HCT116 (cell line): Measurements from ENCODE around the gene HOXB7. TPM values are rescaled to one million over a fixed set of nuclear protein-coding genes. Genes with fewer than 3 reads are reported as not detected.

ENCODE experiments used
- ATAC-seq: fragments of 200-7000 bp; cut with Tn5 transposase; 2 replicates; pipeline ENCODE4 v1.9.1; 2020; ENCODE audit warnings: mild to moderate bottlenecking, moderate library complexity
- BruUV-seq: library from RNA; stranded (reverse); fragments of 400-500 nt; replicated peaks from 2 replicates; lab custom pipeline; 2021; lab: Mats Ljungman, UMichigan
- CTCF ChIA-PET: fragments of 300-600 bp; sonication (Branson Sonifier 250); formaldehyde crosslinking; loops from one replicate; lab custom pipeline; 2021; ENCODE audit warnings: antibody characterized with exemption; lab: Charles Lee
- POLR2A ChIA-PET: fragments of 300-600, 350-600 bp; sonication (Branson Sonifier 250); formaldehyde crosslinking; loops from one replicate; lab custom pipeline; 2021; ENCODE audit warnings: antibody characterized with exemption; lab: Charles Lee
- RAD21 ChIA-PET, 2 experiments: fragments of 300-600 bp; sonication (Branson Sonifier 250); formaldehyde crosslinking; loops; one replicate each; lab custom pipeline; 2023; ENCODE audit warnings: low total read pairs in 2 of 2; ENCODE audit not compliant: uncharacterized antibody in 2 of 2, unreplicated experiment in 2 of 2, low non-redundant PET in 1 of 2; lab: Charles Lee
- DNase-seq: peaks from one replicate; pipeline ENCODE4 v3.0.0-alpha.2; 2010; ENCODE audit warnings: low read depth, low spot score
- H2AFZ ChIP-seq: fragments of 200-600 bp; shearing (Covaris generic), sonication (generic); 2 replicates; pipeline ENCODE4 v1.6.1; 2017; ENCODE audit warnings: low read depth, mixed run types, mixed read lengths, antibody characterized with exemption, low read length; ENCODE audit not compliant: poor library complexity, severe bottlenecking
- H3K27ac ChIP-seq: 2 replicates; pipeline ENCODE4 v1.5.1; 2012; ENCODE audit warnings: low read depth, low read length
- H3K27me3 ChIP-seq: fragments of 200-600 bp; sonication (generic); 2 replicates; pipeline ENCODE4 v1.6.1; 2016; ENCODE audit warnings: mixed run types, low read length, mixed read lengths; ENCODE audit not compliant: insufficient read depth
- H3K36me3 ChIP-seq, 2 experiments: fragments of 200-500 bp in 1 of 2; fragments of 200-600 bp in 1 of 2; sonication (Bioruptor generic) in 1 of 2; sonication (generic) in 1 of 2; 2 replicates each; pipeline versions ENCODE4 v1.5.1 to v1.6.1; 2014 to 2016; ENCODE audit warnings: low read length in 2 of 2, inconsistent platforms in 1 of 2, mixed read lengths in 1 of 2, mixed run types in 1 of 2; ENCODE audit not compliant: insufficient read depth in 2 of 2, control insufficient read depth in 1 of 2
- H3K4me1 ChIP-seq, 2 experiments: fragments of 200-600 bp in 1 of 2; sonication (generic) in 1 of 2; 2 replicates each; pipeline versions ENCODE4 v1.5.1 to v1.6.1; 2012 to 2017; ENCODE audit warnings: low read length in 2 of 2, inconsistent platforms in 1 of 2, mild to moderate bottlenecking in 1 of 2, mixed read lengths in 1 of 2, mixed run types in 1 of 2, moderate library complexity in 1 of 2; ENCODE audit not compliant: insufficient read depth in 2 of 2, control insufficient read depth in 1 of 2
- H3K4me2 ChIP-seq: fragments of 200-600 bp; sonication (generic); 2 replicates; pipeline ENCODE4 v1.6.1; 2017; ENCODE audit warnings: mixed run types, low read length, mixed read lengths
- H3K4me3 ChIP-seq, 2 experiments: fragments of 200-600 bp in 1 of 2; sonication (generic) in 1 of 2; replicated peaks in 1 of 2; 2 replicates each; pipeline ENCODE4 v1.5.1; 2011 to 2016; ENCODE audit warnings: low read length in 2 of 2, control low read depth in 1 of 2, low read depth in 1 of 2, mild to moderate bottlenecking in 1 of 2, mixed read lengths in 1 of 2, mixed run types in 1 of 2
- H3K79me2 ChIP-seq: fragments of 200-600 bp; sonication (generic); 2 replicates; pipeline ENCODE4 v1.6.1; 2017; ENCODE audit warnings: mild to moderate bottlenecking, mixed run types, low read length, moderate library complexity, mixed read lengths; ENCODE audit not compliant: insufficient read depth
- H3K9ac ChIP-seq: fragments of 200-600 bp; sonication (generic); 2 replicates; pipeline ENCODE4 v1.6.1; 2016; ENCODE audit warnings: low read length, mixed read lengths
- H3K9me2 ChIP-seq: fragments of 200-600 bp; sonication (generic), shearing (Covaris generic); 2 replicates; pipeline ENCODE4 v1.6.1; 2017; ENCODE audit warnings: mixed run types, mild to moderate bottlenecking, moderate library complexity; ENCODE audit not compliant: insufficient read depth
- H3K9me3 ChIP-seq, 2 experiments: fragments of 200-500 bp in 1 of 2; fragments of 200-600 bp in 1 of 2; sonication (Bioruptor generic) in 1 of 2; sonication (generic) in 1 of 2; 2 replicates each; pipeline ENCODE4 v1.6.1; 2014 to 2017; ENCODE audit warnings: low read length in 2 of 2, mixed read lengths in 2 of 2, inconsistent platforms in 1 of 2, low read depth in 1 of 2, mild to moderate bottlenecking in 1 of 2, mixed run types in 1 of 2, moderate library complexity in 1 of 2; ENCODE audit not compliant: control insufficient read depth in 1 of 2, insufficient read depth in 1 of 2
- H4K20me1 ChIP-seq: fragments of 200-600 bp; sonication (generic), shearing (Covaris generic); 2 replicates; pipeline ENCODE4 v1.6.1; 2017; ENCODE audit warnings: mixed run types, mild to moderate bottlenecking, moderate library complexity; ENCODE audit not compliant: insufficient read depth
- EZH2 ChIP-seq: fragments of 200-600 bp; sonication (generic); IDR thresholded peaks from 2 replicates; pipeline ENCODE4 v1.6.1; 2017; ENCODE audit warnings: antibody characterized with exemption, mixed run types
- RAD21 ChIP-seq: IDR thresholded peaks from 2 replicates; pipeline ENCODE4 v1.6.1; 2012; ENCODE audit warnings: low read depth, mild to moderate bottlenecking
- SIN3A ChIP-seq: IDR thresholded peaks from 2 replicates; pipeline ENCODE4 v1.6.1; 2012; ENCODE audit warnings: low read depth
- SRF ChIP-seq: IDR thresholded peaks from 2 replicates; pipeline ENCODE4 v1.6.1; 2012; ENCODE audit warnings: low read depth
- TCF7L2 ChIP-seq: IDR thresholded peaks from 2 replicates; pipeline ENCODE4 v1.7.0; 2011; ENCODE audit warnings: borderline replicate concordance, inconsistent platforms; ENCODE audit not compliant: insufficient read depth, insufficient read length; ENCODE audit errors: extremely low read depth
- ZFX ChIP-seq: fragments of 450-650 bp; IDR thresholded peaks from 2 replicates; pipeline ENCODE4 v1.6.1; 2017
- ZNF274 ChIP-seq: fragments of 200-500 bp; sonication (Bioruptor generic); IDR thresholded peaks from 2 replicates; pipeline ENCODE4 v1.6.1; 2014; ENCODE audit warnings: mild to moderate bottlenecking, low read depth, low read length, inconsistent platforms
- intact Hi-C: fragments of 100-400 bp; cut with micrococcal nuclease; formaldehyde crosslinking; loops from 2 replicates; pipeline ENCODE4 v1.10.0; 2022
- total RNA-seq: library from RNA; stranded (reverse); gene quantifications from one replicate; pipeline ENCODE4 v1.2.1, GENCODE V29; 2021; ENCODE audit not compliant: unreplicated experiment
- TF ChIP-seq, protein P1 (sequence below): IDR thresholded peaks from 2 replicates; pipeline ENCODE4 v1.6.1; 2012
- TF ChIP-seq, protein P2 (sequence below): IDR thresholded peaks from 2 replicates; pipeline ENCODE4 v1.6.1; 2011; ENCODE audit warnings: mild to moderate bottlenecking, low read length, moderate library complexity; ENCODE audit not compliant: insufficient replicate concordance; ENCODE audit errors: extremely low read depth
- TF ChIP-seq, protein P3 (sequence below): IDR thresholded peaks from 2 replicates; pipeline ENCODE4 v1.6.1; 2012; ENCODE audit warnings: low read depth

Gene HOXB7
- total RNA-seq, 1 experiment from 2014 or later, result 33.6 TPM

DNA sequence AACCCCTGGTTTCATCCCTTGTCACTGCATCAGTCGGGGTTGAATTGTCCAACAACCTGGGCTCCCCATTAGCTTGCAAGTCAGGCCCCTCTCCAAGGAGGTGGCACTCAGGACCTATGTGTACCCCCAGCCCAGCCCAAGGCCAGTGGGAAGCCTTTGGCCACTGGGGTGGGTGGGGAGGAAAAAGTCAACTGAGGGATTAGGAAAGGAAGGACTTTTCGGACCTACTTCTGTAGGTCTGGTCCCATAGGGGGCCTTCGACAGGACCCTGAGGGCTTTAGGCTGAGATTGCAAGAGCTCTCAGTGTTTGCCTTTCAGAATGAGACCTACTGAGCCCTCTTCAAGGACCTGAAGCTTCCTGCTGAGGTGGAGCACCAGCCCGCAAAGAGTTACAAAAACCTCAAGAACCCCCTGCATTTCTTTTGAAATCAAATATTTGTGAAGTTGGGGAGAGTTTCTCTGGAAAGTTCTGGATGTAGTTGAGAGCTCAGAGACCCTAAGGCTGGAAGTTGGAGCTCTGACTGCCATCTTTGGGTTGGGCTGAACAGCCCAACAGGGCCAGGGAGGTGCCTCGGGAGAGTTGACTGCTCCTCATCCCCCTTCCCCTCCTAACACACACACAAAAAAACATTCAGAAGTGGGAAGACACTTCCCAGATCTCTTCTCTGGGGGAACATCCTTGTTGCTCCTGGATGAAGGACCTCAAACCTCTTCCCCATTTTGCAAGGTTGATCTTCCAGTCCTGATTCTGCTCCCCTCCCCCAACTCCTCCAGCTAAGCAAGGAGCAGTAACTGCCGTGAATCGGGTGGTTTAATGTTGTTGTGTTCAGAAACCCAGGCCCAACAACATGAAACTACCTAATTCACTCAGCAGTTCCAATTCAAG is 21.1 kb upstream of the HOXB7 start:
- H3K36me3 ChIP-seq, result peaks cover 14 to 26% of the 10 kb centered on the region in 2 experiments; a peak in 3 of 4 replicates
- no TSS peak for BruUV-seq
- CTCF ChIA-PET, result interaction anchor here (0.8 to 1.2 kb wide), 2 partner anchors 8 to 40 kb away, joined by 3 read pairs; no protein-coding TSS in a partner anchor
- peaks cover 16% of the 10 kb centered on the region for H3K79me2 ChIP-seq
- RAD21 ChIA-PET, result no interaction called here
- no peak overlapping the region for H3K4me3 ChIP-seq
- no peak overlapping the region for H3K27ac ChIP-seq
- H4K20me1 ChIP-seq, result no peaks in the 10 kb centered on the region
- H3K4me2 ChIP-seq, result no peak overlapping the region
- no peak overlapping the region for H3K9ac ChIP-seq
- peaks cover 8 to 9% of the 10 kb centered on the region in 2 experiments for H3K4me1 ChIP-seq
- no peaks in the 10 kb centered on the region for H3K27me3 ChIP-seq
- ATAC-seq, result no peak
- no peaks in the 10 kb centered on the region for H3K9me2 ChIP-seq
- no peak overlapping the region for H2AFZ ChIP-seq
- H3K9me3 ChIP-seq, result no peaks in the 10 kb centered on the region
- TF ChIP-seq RAD21 (no peak), ZNF274 (no peak), SRF (no peak), SIN3A (no peak)
- TF ChIP-seq, protein P1, sequence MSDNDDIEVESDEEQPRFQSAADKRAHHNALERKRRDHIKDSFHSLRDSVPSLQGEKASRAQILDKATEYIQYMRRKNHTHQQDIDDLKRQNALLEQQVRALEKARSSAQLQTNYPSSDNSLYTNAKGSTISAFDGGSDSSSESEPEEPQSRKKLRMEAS, result no peak
- TF ChIP-seq, all 23 proteins: peak for 0
- POLR2A ChIA-PET, result no interaction called here
- intact Hi-C loops, result no loop called here
- DNase-seq, result no peak

DNA sequence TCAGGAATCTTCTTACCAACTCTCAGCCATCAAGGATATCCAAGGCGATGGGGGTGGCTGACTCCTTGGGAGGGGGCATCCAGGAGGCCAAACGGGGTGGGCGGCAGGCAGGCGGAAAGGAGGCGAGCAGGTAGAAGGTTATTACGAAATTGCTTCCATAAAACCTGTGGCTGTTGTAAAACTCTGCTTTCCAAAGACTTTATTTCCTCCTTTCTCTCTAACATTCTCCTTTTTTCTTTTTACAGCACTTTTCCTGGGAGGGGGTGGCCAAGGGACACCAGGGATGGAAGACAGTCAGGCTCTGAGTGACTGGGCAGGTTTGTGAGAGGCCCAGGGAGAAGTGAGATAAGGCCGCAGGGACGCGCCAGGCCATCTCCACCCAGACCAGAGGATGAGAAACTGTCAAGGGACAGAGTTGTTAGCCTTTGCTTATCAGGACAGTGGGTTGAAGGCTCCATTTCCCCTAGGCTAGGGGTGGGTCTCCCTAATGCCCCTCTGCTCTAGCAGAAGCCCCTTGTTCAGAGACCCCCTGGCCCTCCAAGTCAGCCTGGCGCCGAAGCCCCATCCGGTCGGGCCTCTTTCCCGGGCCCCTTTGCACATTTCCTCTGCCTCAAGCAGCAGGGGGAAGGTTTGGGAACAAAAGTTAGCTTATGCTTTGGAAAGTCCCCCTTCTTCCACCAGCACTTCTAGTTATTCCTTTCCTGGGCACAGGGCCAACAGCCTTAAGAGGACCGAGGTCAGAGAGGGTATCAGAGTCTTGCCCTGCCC is 20.3 kb upstream of the HOXB7 start:
- no TSS peak for BruUV-seq
- Histone ChIP-seq H3K79me2 (peaks cover 7% of the 10 kb centered on the region; the same call in 1 of the 2 replicates), H3K4me1 (peaks cover 10 to 14% of the 10 kb centered on the region in 2 experiments), H3K4me3 (no peak overlapping the region), H3K36me3 (peaks cover 11 to 18% of the 10 kb centered on the region in 2 experiments; a peak in 3 of 4 replicates), H3K4me2 (no peak overlapping the region), H3K27me3 (no peaks in the 10 kb centered on the region), H3K27ac (no peak overlapping the region), H2AFZ (no peak overlapping the region), H4K20me1 (no peaks in the 10 kb centered on the region), H3K9me2 (no peaks in the 10 kb centered on the region), H3K9me3 (no peaks in the 10 kb centered on the region), H3K9ac (no peak overlapping the region)
- ChIA-PET POLR2A (no interaction called here), RAD21 (no interaction called here), CTCF (interaction anchor here (0.8 to 1.2 kb wide), 2 partner anchors 9 to 40 kb away, joined by 3 read pairs; no protein-coding TSS in a partner anchor)
- no peak for ATAC-seq
- intact Hi-C loops, result no loop called here
- no peak for DNase-seq
- no peak for TF ChIP-seq TCF7L2
- TF ChIP-seq, protein P2, sequence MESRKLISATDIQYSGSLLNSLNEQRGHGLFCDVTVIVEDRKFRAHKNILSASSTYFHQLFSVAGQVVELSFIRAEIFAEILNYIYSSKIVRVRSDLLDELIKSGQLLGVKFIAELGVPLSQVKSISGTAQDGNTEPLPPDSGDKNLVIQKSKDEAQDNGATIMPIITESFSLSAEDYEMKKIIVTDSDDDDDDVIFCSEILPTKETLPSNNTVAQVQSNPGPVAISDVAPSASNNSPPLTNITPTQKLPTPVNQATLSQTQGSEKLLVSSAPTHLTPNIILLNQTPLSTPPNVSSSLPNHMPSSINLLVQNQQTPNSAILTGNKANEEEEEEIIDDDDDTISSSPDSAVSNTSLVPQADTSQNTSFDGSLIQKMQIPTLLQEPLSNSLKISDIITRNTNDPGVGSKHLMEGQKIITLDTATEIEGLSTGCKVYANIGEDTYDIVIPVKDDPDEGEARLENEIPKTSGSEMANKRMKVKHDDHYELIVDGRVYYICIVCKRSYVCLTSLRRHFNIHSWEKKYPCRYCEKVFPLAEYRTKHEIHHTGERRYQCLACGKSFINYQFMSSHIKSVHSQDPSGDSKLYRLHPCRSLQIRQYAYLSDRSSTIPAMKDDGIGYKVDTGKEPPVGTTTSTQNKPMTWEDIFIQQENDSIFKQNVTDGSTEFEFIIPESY, result no peak
- TF ChIP-seq ZFX, result no peak
- no peak for TF ChIP-seq EZH2
- TF ChIP-seq, protein P3, sequence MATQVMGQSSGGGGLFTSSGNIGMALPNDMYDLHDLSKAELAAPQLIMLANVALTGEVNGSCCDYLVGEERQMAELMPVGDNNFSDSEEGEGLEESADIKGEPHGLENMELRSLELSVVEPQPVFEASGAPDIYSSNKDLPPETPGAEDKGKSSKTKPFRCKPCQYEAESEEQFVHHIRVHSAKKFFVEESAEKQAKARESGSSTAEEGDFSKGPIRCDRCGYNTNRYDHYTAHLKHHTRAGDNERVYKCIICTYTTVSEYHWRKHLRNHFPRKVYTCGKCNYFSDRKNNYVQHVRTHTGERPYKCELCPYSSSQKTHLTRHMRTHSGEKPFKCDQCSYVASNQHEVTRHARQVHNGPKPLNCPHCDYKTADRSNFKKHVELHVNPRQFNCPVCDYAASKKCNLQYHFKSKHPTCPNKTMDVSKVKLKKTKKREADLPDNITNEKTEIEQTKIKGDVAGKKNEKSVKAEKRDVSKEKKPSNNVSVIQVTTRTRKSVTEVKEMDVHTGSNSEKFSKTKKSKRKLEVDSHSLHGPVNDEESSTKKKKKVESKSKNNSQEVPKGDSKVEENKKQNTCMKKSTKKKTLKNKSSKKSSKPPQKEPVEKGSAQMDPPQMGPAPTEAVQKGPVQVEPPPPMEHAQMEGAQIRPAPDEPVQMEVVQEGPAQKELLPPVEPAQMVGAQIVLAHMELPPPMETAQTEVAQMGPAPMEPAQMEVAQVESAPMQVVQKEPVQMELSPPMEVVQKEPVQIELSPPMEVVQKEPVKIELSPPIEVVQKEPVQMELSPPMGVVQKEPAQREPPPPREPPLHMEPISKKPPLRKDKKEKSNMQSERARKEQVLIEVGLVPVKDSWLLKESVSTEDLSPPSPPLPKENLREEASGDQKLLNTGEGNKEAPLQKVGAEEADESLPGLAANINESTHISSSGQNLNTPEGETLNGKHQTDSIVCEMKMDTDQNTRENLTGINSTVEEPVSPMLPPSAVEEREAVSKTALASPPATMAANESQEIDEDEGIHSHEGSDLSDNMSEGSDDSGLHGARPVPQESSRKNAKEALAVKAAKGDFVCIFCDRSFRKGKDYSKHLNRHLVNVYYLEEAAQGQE, result no peak
- TF ChIP-seq ZNF274, result no peak
